ENCODE data around the gene SPTBN5.

DNA sequence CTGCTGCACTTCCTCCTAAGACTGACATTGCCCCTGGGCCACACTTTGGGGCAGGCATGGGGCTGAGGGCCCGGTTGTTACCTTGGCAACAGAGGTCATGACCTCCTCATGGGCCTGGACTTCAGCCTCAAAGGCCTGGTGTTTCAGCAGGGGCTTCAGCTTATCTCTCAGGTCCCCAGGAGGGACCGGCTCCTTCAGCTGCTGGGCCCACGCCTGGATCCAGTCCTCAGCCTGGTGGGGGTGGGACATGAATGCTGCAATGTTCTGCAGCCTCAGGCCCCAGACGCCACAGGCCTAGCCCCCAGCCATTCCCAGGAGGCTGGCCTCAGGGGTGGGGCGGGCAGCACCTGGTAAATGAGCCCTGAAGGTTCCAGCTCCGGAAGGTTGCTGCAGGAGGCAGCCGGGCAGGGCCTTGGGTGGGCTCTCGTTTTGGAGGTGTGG lies 27.6 kb downstream of the SPTBN5 start:
- no peak for TF ChIP-seq POLR2AphosphoS5 (IDR thresholded peaks at IDR 0.05; ENCODE audit: low read length)
- no peak for TF ChIP-seq CEBPB (IDR thresholded peaks at IDR 0.05; ENCODE audit: borderline replicate concordance in 1 of 2, low read depth in 2 of 2, low read length in 2 of 2)
- TF ChIP-seq GATAD2B (conservative IDR thresholded peaks at IDR 0.05; ENCODE audit: low read depth): no peak

All from GM12878 (cell line).